DOHH2 (cell line): ENCODE measurements around the gene SH2D4B.

Source experiments
- EZH2phosphoT487 ChIP-seq: fragments of 200-600 bp; sonication (generic); IDR thresholded peaks from 2 replicates; pipeline ENCODE4 v1.6.1; 2017; ENCODE audit warnings: borderline replicate concordance, mild to moderate bottlenecking, antibody characterized with exemption, low read length, moderate library complexity, mixed read lengths
- TF ChIP-seq, protein P1 (sequence below): fragments of 200-600 bp; sonication (generic); IDR thresholded peaks from one replicate; pipeline ENCODE4 v1.5.1; 2014; ENCODE audit warnings: antibody characterized with exemption, mild to moderate bottlenecking, low read depth, low read length; ENCODE audit not compliant: poor library complexity, severe bottlenecking

DNA sequence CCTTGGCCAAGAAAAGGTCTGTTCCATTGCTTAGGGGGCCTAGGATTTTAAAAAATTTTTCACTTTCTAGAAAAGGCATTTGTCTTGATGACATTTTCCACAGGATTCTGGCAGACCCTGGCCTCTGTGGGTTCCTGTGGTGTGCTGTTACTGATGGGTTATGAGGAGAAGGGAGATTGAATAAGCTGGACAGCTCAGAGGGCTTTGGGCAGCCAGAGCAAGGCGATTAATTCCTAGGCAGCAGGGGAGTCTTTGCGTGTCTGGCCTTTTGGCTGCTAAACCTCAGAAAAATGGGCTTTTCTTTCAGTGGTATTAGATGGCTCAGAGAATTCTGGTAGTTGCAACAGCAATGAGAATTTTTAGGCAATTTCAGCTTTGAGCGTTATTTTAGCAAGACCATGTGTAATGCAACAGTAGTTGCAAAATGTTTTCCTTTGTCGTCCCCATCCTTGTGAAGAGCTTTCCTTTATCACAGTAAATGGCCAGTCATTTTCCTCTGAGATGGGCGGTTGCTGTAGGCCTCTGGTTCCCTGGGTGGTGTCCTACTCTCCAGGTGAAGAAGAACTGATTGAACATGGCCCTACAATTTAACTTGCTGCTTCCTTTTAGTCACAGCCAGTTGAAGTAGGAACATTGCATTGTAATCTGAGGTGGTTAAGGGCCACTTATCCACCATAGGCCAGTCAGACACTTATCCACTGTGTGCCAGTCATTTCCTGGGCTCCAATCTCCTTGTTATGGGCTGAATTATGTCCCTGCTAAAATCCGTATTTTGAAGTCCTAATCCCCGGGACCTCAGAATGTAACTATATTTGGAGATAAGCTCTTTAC, 43.2 kb downstream of the SH2D4B start:
- TF ChIP-seq, protein P1, sequence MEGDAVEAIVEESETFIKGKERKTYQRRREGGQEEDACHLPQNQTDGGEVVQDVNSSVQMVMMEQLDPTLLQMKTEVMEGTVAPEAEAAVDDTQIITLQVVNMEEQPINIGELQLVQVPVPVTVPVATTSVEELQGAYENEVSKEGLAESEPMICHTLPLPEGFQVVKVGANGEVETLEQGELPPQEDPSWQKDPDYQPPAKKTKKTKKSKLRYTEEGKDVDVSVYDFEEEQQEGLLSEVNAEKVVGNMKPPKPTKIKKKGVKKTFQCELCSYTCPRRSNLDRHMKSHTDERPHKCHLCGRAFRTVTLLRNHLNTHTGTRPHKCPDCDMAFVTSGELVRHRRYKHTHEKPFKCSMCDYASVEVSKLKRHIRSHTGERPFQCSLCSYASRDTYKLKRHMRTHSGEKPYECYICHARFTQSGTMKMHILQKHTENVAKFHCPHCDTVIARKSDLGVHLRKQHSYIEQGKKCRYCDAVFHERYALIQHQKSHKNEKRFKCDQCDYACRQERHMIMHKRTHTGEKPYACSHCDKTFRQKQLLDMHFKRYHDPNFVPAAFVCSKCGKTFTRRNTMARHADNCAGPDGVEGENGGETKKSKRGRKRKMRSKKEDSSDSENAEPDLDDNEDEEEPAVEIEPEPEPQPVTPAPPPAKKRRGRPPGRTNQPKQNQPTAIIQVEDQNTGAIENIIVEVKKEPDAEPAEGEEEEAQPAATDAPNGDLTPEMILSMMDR, result no peak
- TF ChIP-seq EZH2phosphoT487, result no peak
